ENCODE data around the gene PIKFYVE.
"Not testable (repeated sequence)": the region's sequence is repeated elsewhere in the genome, so short reads cannot be mapped to it uniquely, and the experiment has no call there.

The PIKFYVE gene

DNA sequence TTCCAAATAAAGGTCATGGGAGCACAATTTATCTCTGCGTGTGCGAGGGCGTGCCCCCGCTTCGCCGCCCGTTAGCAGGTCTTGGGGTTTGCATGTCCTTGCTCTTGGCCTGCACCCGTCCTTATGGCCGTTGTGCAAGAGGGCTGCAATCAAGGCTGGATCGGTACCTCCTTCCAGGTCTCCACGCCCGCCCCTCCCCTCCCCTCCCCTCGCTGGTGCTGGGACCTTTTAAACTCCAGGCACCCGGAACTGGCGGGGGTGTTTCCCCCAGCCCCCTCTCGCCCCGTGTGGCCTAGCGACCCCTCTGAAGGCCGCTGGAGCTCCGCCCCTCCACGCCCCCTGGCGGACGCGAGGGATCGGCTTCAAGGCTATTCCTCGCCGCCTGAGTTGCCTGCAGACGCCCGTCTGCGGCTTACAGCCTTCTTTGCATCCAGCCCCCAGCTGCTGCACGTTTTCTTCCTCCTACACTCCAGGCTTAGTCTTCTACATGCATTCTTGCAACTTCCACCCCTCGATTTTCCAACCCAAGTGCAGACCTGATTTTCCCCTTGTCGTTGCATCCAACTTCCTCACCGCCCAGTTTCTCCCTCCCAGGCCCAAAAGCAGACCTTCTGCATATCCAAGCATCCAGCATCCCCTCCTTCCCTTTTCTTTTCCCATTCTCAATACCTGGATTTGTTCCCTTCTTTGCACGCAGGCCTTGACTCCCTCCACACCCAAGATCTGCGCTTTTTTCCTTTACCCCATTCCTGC, 11.8 kb upstream of the PIKFYVE start:
- DNase-seq (ENCODE audit: low read depth), result no peak
- peak overlapping the region; percentile 71 for H3K4me3 ChIP-seq (ENCODE audit: low read depth, low read length)

GRCh38 chr2:208254871-208255556, 11.0 kb upstream of the PIKFYVE start, which contains the start of gene IDH1:
TSS of gene IDH1 (minus strand) at chr2:208255071. CDS start at chr2:208251551, 3,520 bp downstream.
- H3K4me3 ChIP-seq (ENCODE audit: low read depth, low read length), result peak within 1 kb of the TSS; percentile 71

DNA sequence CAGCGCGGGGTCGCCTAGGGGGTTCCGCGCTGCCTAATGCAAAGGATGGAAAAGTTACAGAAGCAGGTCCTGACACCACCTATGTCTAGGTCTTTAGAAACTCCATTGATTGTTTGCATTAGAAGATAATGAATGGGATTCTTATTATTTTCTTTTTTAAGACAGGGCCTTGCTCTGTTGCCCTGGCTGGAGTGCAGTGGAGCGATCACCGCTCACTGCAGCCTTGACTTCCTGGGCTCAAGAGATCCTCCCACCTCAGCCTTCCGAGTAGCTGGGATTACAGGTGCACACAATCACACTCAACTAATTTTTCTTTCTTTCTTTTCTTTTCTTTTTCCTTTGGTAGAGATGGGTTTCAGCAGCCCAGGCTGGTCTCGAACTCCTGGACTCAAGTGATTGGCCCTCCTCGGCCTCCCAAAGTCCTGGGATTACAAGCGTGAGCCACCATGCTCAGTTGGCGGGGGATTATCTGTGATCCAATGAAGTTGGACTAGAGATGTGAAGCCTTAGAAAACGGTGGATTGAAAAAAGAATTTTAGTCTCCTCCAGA, 10.4 kb upstream of the PIKFYVE start:
- no peak for DNase-seq (ENCODE audit: low read depth)
- H3K4me3 ChIP-seq (ENCODE audit: low read depth, low read length), result peak overlapping the region; percentile 71

More at GRCh38 chr2:208254871-208255556, 11.0 kb upstream of the PIKFYVE start, which contains the start of gene IDH1:
- DNase-seq (ENCODE audit: low read depth), result peak; percentile 73

GRCh38 chr2:208256192-208256782, 9.8 kb upstream of the PIKFYVE start:
- no peak for DNase-seq (ENCODE audit: low read depth)
- no peak overlapping the region for H3K4me3 ChIP-seq (ENCODE audit: low read depth, low read length)

DNA sequence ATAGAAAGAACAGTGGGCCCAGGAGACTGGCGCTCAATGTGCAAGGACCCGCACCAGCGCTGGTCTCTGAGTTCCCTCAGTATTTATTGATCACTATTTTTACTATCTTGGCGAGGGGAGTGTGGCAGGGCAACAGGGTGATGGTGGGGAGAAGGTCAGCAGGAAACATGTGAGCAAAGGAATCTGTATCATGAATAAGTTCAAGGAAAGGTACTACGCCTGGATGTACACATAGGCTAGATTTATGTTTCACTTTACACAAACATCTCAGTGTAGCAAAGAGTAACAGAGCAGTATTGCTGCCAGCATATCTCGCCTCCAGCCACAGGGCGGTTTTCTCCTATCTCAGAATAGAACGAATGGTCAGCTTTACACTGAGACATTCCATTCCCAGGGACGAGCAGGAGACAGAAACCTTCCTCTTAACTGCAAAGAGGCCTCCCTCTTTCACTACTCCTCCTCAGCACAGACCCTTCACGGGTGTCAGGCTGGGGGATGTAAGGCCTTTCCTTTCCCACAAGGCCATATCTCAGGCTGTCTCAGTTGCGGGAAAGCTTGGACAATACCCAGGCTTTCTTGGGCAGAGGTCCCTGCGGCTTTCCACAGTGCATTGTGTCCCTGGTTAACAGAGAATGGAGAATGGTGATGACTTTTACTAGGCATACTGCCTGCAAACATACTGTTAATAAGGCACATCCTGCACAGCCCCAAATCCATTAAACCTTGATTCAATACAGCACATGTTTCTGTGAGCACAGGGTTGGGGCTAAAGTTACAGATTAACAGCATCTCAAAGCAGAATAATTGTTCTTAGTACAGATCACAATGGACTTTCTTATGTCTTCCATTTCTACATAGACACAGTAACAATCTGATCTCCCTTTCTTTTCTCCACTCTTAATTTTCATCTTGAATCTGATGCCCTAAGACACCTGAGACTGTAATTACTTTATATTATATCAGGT, 8.9 kb upstream of the PIKFYVE start:
- not testable (repeated sequence) for DNase-seq (ENCODE audit: low read depth); H3K4me3 ChIP-seq (ENCODE audit: low read depth, low read length)

DNA sequence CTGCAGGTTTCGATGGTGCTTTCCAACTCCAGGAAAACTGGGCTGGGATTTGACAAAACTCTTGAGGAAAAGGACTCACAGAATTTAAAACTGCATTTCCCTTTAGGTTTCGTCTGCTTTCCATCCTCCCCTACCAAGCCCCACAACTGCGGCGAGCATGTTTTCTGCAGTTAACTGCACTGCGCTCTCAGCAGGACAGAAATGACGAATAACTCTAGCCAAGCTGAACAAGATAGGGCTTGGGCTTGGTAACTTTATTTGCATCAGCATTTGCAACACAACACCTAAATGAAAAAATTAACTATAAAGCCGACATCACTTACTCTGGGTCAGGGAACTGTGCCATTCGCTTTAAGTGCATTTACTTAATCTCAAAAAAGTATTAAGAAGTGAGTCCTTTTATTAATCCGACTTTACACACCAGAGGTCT, 669 bp upstream of the PIKFYVE start:
- DNase-seq (ENCODE audit: low read depth), result no peak
- peak overlapping the region; percentile 93 for H3K4me3 ChIP-seq (ENCODE audit: low read depth, low read length)

GRCh38 chr2:208266553-208266893, 468 bp downstream of the PIKFYVE start:
- H3K4me3 ChIP-seq (ENCODE audit: low read depth, low read length), result peak overlapping the region; percentile 93
- DNase-seq (ENCODE audit: low read depth), result no peak

DNA sequence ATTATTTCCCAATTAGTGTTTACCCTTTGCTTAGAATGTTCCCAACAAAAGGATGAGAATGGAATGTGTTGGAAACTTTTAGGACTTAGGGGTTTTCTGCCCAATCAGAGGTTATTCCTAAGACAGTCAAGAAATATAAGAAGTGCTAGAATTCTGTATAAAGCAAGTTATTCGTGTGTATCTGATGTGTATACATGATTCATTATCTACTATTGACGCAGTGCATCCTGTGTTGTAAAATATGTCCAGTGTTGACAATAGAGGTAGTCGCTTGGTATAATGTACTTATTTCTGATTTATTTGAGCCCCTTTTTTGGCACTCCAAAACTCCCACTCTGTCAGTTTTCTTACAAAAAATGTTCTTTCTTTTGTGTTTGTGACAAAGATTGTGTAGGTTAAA, 881 bp downstream of the PIKFYVE start:
- no peak for DNase-seq (ENCODE audit: low read depth)
- H3K4me3 ChIP-seq (ENCODE audit: low read depth, low read length), result peak overlapping the region; percentile 93

DNA sequence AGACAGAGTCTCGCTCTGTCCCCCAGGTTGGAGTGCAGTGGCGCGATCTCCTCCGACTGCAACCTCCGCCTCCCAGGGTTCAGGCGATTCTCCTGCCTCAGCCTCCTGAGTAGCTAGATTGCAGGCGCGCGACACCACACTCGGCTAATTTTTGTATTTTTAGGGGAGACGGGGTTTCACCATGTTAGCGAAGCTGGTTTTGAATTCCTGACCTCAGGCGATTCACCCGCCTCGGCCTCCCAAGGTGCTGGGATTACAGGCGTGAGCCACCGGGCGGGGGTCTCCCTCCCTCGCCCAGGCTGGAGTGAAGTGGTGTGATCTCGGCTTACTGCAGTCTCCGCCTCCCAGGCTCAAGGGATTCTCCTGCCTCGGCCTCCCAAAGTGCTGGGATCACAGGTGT, 1.5 kb downstream of the PIKFYVE start:
- DNase-seq (ENCODE audit: low read depth), result not testable (repeated sequence)
- peak overlapping the region; percentile 93 for H3K4me3 ChIP-seq (ENCODE audit: low read depth, low read length)

DNA sequence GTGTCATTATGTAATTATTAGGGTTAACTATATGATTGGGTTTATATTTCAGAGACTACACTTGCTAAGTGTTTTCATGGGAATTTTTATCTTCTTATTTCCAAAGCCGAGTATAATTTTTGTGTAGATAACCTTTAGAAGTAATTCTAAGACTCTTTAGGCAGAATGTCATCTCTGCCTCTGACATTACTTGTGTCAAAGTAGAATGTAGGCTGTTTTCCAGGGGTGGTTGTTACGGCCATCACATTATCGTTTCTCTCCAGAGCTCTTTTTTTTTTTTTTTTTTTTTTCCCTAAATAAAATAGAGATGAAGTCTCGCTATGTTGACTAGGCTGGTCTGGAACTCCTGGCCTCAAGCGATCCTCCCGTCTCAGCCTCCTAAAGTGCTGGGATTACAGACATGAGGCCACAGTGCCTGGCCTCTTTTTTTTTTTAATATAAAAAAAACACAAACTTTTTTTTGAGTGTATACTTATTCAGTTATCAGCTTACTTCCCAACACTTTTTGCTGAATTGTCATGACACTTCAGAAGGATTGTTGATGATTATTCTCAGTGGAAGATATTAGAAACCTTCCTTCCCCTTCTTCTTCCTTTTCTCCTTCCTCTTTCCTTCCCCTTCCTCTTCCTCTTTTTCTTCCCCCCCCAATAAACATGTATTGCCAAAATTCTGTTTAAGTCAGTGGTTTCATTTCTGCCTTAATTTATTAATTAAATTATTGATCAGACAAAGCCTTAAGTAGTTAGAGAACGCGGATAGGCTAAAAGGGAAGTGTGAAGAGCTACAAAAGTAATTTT, 2.3 kb downstream of the PIKFYVE start:
- H3K4me3 ChIP-seq (ENCODE audit: low read depth, low read length), result no peak overlapping the region
- DNase-seq (ENCODE audit: low read depth), result no peak

DNA sequence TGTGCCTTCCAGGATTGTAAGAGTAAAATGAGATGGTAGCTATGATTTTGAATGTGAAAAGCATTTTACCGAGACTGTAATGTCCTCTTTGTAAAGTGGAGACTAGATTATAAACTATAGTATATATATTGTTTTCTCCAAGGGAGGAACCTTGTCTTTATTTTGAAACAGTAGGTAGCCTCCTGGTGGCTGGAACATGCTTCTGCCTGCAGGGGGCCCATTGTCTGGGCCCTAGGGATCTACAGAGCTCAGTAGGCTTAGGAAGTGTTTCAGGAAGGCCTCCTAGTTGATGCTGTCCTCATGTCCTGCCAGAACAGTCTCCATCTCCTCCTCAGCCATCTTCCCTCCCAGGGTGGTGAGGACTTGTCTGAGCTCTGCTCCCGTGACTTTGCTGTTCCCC, 3.0 kb downstream of the PIKFYVE start:
- no peak overlapping the region for H3K4me3 ChIP-seq (ENCODE audit: low read depth, low read length)

GRCh38 chr2:208274748-208275147, 8.7 kb downstream of the PIKFYVE start:
- DNase-seq (ENCODE audit: low read depth), result no peak
- no peak overlapping the region for H3K4me3 ChIP-seq (ENCODE audit: low read depth, low read length)

More for the DNA sequence above, 3.0 kb downstream of the PIKFYVE start:
- no peak for DNase-seq (ENCODE audit: low read depth)

DNA sequence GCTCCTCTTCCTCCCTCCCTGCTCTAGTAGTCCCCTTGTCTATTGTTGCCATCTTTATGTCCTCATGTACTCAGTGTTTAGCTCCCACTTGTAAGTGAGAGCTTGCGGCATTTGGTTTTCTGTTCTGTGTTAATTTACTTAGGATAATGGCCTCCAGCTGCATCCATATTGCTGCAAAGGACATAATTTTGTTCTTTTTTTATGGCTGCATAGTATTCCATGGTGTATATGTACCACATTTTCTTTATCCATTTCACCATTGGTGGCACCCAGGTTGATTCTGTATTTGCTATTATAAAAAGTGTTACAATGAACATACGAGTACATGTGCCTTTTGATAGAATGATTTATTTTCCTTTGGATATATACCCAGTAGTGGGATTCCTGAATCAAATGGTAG, 12.5 kb downstream of the PIKFYVE start:
- no peak overlapping the region for H3K4me3 ChIP-seq (ENCODE audit: low read depth, low read length)
- no peak for DNase-seq (ENCODE audit: low read depth)

- no peak overlapping the region for H3K4me3 ChIP-seq (ENCODE audit: low read depth, low read length)
- no peak for DNase-seq (ENCODE audit: low read depth)
Observed at GRCh38 chr2:208279236-208279635, 13.2 kb downstream of the PIKFYVE start.

DNA sequence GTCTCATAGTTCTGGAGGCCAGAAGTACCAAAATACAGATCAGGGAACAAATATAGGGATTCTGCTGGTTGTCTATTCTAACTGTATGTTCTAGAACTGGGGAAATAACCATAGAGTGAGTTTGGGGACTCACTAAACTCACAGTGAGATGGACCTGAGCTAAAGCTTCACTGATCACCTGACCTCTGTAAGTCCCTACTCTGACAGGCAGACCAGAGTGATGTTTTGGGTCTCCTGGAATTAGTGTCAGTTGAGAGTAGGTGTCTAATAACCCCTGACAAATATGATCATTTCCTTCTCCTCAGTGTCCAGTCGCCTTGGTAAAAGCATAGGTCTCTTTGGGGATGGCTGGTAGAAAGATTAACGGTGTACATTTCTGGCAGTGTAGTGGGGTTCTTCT, 14.2 kb downstream of the PIKFYVE start:
- DNase-seq (ENCODE audit: low read depth), result no peak

GRCh38 chr2:208280933-208281332, 14.9 kb downstream of the PIKFYVE start:
- no peak overlapping the region for H3K4me3 ChIP-seq (ENCODE audit: low read depth, low read length)
- peak; percentile 44 for DNase-seq (ENCODE audit: low read depth)

More for the DNA sequence above, 14.2 kb downstream of the PIKFYVE start:
- no peak overlapping the region for H3K4me3 ChIP-seq (ENCODE audit: low read depth, low read length)

DNA sequence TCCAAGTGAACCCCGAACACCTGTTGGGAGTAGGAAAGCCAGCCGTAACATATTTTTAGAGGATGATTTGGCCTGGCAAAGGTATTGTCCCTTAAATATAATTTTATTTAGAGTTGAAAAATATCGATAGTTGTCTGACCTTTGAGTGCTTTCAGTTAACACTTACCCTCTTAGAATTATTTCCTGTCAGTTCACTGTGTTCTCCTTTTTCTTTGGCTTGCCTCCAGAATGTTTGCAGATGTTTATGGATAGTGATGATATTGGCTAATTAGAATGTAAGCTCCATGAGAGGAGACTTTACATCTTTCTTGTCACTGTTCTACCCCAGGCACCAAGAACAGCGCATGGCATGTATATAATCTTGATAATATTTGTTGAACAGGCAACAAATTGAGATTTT, 19.8 kb downstream of the PIKFYVE start:
- H3K4me3 ChIP-seq (ENCODE audit: low read depth, low read length), result no peak overlapping the region
- no peak for DNase-seq (ENCODE audit: low read depth)

DNA sequence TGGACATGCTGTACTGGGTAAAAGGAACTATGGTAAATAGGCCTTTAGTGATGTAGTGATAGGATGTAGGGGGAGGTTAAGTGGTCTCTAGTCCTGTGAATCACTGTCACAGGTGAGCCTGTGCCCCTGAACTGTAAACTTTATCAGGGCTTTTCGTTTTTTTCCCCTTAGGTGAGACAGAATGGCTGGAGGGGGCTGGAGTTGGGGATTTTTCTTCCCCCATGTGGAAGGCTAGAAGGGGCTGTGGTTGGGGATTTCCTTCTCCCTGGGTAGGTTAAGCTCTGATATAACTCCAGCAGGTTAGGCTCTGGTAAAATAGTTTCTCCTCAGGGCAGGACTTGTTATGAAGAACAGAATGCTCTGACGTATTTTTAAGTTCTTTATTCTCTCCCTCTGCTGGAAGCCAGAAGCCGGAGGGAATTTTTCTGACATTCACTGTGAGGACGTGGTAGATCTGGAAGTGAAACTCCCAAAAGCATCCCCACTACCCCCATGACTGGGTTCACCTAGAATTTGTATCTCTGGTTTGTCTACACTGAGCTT, 28.5 kb downstream of the PIKFYVE start:
- no peak overlapping the region for H3K4me3 ChIP-seq (ENCODE audit: low read depth, low read length)
- no peak for DNase-seq (ENCODE audit: low read depth)
